GM10266 (cell line): Measurements from ENCODE around the gene LRGUK.
"Not testable (repeated sequence)": the region's sequence is repeated elsewhere in the genome, so short reads cannot be mapped to it uniquely, and the experiment has no call there.

Source experiments
- DNase-seq: peaks from one replicate; pipeline ENCODE4 v3.0.0; 2012; ENCODE audit errors: extremely low spot score
- TF ChIP-seq, protein P1 (sequence below): IDR thresholded peaks from 2 replicates; pipeline ENCODE4 v1.5.1; 2012; ENCODE audit warnings: mild to moderate bottlenecking, low read depth; ENCODE audit not compliant: control insufficient read depth, insufficient read depth; ENCODE audit errors: missing control alignments

Gene LRGUK

DNA sequence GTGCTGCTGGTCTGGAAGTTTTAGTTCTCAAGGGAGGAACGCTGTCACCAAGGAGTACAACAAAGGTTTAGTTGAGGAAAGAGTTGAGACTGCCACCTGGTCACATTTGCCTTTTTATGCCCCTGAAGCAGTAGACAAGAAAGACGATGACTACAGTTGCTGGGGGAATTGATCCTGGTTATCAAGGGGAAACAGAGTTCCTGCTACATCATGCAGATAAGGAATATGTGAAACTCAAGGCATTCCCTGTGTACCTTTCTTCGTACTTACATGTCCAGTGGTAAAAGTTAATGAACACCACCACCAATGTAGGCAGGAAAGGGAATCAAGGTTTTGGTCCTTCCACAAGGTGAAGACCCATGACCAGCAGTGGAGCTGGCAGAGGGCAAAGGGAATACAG, 157.8 kb downstream of the LRGUK start:
- TF ChIP-seq, protein P1, sequence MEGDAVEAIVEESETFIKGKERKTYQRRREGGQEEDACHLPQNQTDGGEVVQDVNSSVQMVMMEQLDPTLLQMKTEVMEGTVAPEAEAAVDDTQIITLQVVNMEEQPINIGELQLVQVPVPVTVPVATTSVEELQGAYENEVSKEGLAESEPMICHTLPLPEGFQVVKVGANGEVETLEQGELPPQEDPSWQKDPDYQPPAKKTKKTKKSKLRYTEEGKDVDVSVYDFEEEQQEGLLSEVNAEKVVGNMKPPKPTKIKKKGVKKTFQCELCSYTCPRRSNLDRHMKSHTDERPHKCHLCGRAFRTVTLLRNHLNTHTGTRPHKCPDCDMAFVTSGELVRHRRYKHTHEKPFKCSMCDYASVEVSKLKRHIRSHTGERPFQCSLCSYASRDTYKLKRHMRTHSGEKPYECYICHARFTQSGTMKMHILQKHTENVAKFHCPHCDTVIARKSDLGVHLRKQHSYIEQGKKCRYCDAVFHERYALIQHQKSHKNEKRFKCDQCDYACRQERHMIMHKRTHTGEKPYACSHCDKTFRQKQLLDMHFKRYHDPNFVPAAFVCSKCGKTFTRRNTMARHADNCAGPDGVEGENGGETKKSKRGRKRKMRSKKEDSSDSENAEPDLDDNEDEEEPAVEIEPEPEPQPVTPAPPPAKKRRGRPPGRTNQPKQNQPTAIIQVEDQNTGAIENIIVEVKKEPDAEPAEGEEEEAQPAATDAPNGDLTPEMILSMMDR: no peak

GRCh38 chr7:134287916-134288659, 160.9 kb downstream of the LRGUK start:
- DNase-seq: no peak
- TF ChIP-seq, protein P1: no peak

More for the DNA sequence above, 157.8 kb downstream of the LRGUK start:
- DNase-seq: no peak

GRCh38 chr7:134289423-134289822, 162.3 kb downstream of the LRGUK start:
- DNase-seq: no peak
- TF ChIP-seq, protein P1: no peak

GRCh38 chr7:134289841-134290240, 162.7 kb downstream of the LRGUK start:
- no peak for DNase-seq
- TF ChIP-seq, protein P1: no peak

- DNase-seq: no peak
- TF ChIP-seq, protein P1: no peak
These were observed 163.1 kb downstream of the LRGUK start for GRCh38 chr7:134290286-134290685.

GRCh38 chr7:134293002-134293740, 166.0 kb downstream of the LRGUK start:
- DNase-seq: peak; percentile 63
- TF ChIP-seq, protein P1: no peak

GRCh38 chr7:134295982-134296381, 168.8 kb downstream of the LRGUK start:
- not testable (repeated sequence) for DNase-seq

DNA sequence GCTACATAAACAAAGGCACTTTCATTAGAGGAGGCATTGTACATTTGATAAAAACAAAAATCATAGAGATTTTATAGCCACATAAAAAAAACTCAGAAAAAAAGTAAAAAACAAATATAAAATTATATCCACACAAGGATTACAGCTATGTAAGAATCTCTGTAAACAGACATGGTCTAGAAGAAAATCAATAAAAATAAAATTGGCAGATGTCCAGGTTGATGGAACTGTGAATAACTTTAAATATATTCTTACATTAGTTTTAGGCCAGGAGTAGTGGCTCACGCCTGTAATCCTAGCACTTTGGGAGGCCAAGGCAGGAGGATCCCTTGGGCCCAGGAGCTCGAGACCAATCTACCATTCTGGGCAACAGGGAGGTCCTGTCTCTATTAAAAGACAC, 170.3 kb downstream of the LRGUK start:
- TF ChIP-seq, protein P1: no peak
- DNase-seq: no peak
